ENCODE results near the gene EGFR.

The EGFR gene

DNA sequence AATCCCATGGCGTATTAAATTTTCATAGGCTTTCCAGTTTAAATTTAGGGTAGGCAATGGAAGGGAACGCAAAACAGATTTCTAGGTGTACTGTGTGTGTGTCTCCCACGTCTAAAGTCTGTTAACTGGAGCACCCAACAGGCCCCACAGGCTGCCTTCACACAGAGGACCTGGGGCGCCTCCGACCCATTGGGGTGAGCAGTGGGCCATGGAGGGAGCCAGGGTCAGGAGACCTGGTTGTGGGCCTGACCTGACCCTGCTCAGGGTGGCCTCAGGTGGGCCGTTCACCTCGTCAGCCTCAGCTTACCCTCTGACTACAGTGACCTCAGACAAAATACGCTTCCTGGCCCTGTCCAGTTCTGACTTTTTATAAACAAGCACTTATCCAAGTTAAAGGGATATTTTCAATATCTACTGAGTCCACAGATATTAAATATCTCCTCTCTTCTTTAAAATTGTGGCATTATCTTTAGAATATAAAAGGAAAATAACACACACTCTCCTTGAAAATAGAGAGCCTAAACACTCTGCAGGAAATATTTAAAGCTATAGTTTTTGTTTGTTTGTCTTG, 159.6 kb downstream of the EGFR start:
- no peak for DNase-seq

DNA sequence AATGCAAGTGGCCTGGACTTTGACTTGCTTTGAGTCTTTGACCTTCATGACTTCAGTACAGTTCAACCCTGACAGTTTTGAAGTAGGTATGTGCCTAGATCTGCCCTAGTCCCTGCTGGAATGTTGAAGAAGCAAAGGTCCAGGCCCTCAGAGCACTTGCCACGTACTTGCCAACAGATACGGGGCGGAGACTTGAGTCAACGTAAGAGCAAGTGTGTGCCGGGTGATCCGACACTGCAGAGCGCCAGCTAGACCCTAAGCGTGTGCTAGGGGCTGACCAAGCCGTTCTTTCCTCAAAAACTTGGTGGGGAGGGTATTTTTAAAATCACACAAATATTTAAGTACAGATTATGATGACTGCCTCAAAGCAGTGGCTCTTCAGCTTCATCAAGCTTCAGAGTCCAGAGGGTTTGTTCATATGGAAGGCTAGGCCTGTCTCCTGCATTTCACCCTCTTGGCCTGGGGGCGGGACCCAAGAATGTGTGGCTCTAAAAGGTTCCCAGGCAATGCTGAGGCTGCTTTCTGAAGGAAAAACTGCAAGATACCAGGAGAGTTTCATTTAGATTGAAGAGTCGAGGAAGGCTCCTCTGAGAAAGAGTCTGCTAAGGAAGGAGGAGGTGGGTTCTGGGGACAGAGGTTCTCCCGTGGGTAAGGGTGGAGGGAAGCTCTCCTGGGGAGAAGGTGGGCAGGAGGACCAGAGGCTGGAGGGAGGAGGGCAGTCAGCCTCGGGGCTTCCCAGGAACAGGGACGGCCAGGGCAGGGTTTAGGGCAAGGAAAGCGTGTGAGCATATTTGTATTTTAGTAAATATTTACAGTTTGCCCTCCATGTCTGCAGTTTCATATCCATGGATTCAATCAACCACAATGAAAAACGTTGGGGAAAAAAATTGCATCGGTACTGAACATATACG, 160.3 kb downstream of the EGFR start:
- DNase-seq, result no peak

DNA sequence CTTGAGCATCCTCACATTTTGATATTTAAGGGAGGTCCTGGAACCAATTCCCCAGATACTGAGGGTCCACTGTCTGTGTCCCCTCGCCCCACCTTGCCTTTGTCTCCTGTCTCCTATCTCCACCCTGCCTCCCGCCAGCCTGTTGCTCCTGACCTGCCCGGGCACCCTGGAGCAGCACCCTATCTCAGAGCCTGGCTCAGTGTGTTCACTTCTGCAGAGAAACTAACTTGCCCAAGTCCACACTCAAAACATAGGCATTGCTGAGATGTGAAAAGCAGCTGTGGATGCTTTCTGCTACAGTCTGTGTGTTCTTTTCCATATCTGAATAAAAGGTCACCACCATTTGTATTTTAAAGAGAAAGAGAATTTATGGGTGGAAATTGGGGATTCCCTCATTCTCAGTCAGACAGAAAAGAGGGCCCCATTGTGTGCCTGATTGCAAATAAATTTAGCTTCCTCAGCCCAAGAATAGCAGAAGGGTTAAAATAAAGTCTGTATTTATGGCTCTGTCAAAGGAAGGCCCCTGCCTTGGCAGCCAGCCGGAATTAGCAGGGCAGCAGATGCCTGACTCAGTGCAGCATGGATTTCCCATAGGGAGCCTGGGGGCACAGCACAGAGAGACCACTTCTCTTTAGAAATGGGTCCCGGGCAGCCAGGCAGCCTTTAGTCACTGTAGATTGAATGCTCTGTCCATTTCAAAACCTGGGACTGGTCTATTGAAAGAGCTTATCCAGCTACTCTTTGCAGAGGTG, 161.3 kb downstream of the EGFR start:
- no peak for DNase-seq

DNA sequence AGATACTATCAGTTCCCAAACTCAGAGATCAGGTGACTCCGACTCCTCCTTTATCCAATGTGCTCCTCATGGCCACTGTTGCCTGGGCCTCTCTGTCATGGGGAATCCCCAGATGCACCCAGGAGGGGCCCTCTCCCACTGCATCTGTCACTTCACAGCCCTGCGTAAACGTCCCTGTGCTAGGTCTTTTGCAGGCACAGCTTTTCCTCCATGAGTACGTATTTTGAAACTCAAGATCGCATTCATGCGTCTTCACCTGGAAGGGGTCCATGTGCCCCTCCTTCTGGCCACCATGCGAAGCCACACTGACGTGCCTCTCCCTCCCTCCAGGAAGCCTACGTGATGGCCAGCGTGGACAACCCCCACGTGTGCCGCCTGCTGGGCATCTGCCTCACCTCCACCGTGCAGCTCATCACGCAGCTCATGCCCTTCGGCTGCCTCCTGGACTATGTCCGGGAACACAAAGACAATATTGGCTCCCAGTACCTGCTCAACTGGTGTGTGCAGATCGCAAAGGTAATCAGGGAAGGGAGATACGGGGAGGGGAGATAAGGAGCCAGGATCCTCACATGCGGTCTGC, 162.2 kb downstream of the EGFR start:
- DNase-seq, result no peak

DNA sequence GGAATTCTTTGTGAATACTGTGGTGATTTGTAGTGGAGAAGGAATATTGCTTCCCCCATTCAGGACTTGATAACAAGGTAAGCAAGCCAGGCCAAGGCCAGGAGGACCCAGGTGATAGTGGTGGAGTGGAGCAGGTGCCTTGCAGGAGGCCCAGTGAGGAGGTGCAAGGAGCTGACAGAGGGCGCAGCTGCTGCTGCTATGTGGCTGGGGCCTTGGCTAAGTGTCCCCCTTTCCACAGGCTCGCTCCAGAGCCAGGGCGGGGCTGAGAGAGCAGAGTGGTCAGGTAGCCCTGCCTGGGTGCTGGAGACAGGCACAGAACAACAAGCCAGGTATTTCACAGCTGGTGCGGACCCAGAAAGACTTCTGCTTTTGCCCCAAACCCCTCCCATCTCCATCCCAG, 162.9 kb downstream of the EGFR start:
- DNase-seq, result no peak

DNA sequence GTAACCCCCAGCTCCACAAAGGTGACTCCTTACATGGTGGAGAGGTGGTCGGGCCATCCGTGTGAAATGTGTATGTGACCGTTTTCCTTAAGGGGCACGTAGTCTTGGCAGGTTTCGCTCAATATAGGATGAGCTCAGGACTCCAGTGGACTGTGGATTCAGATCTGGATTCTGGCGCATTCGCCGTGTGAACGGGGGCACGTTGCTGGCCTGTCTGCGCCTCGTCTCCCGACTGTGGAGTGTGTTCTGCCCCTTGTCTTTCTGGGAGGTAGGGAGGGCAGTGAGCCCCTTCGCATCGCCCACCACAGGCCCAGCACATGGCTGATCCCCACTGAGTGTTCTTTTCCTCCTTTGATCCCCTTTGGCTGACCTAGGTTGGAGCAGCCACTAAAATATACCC, 165.1 kb downstream of the EGFR start:
- DNase-seq, result no peak

DNA sequence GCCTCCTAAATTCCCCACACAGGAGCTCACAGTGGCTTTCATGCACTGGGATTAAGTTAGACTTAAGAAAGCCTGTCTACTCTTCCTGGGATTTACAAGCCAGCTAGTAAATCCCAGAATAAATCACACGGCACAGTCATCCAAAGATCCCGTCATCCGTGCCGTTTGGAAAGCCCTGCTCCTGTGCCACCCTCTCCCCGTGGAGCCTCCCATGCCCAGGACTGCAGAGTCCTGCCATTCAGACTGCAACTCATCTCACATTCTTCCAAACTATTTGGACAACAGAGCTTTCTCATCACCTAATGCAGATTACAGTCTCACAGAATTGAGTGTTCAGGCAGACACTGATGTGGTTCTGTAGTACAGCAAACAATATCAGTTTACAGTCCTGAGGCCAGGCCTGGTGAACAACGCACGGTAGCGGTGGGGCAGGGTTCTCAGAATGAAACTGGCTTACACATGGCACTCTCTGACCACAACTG, 166.5 kb downstream of the EGFR start:
- no peak for DNase-seq

DNA sequence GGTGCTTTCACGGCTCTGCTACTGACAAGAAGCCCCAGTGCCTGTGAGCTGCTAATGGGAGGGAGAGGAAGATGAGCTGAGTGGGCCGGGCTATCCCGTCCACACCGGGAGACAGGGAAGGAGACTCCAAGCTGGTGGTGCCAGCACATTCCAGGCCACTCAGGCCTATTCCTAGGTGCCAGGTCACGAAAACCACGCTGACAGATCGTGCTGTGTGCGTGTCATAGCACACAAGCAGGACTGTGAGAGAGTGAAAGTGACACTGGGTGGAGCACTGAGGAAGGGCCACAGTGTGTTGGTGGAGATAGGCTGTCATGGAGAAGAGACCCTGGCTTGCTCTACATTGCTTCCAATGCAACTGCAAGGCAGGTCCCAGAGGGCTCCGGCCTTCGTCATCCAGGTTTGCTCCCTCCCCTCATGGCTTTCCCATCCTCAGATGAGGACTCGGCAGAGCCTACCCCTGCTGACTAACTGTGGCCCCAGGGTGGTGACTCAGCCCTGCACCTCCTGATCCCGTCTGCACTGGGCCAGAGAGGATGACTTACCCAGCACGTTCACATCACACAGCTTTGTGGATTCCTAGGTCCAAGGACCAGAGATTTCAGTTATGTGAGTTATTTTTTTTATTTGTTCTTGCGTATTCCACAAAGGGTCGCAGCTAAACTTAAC, 167.3 kb downstream of the EGFR start:
- DNase-seq, result no peak

DNA sequence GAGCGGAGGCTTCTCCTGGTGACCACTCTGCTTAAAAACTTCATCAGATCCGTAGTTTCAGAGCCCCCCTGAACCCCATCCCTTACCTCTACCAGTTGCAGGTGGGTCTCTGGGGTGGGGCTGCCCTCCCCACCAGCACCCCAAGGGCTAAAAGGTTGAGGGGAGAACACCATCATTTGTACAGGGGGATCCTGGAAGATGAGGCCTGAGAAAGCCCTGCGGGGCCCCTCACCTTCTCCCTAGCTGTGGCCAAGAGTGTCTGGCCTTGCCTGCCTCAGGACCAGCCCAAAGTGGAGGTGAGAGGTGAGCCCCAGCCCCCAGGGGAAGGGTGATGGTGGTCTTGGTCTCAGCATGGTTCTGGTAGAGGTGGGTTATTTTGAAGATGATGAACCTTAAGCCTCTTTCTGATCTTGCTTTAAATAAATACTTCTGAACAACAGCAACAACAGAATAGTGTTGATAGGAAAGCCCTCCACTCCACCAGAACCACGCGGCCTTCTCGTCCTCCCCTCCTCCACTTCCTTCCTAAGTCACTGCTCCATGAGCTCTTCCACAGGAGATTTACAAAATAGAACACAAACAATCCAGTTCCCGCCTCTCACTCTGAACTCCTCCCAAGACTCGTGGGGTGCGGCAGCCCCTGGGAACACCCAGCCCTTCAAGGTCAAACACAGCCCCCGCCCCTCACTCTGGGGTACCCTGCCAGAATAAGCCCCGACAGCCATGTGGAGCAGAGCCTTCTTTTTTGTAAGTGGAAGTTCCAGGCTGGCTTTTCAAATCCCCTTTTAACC, 169.1 kb downstream of the EGFR start:
- DNase-seq, result no peak

DNA sequence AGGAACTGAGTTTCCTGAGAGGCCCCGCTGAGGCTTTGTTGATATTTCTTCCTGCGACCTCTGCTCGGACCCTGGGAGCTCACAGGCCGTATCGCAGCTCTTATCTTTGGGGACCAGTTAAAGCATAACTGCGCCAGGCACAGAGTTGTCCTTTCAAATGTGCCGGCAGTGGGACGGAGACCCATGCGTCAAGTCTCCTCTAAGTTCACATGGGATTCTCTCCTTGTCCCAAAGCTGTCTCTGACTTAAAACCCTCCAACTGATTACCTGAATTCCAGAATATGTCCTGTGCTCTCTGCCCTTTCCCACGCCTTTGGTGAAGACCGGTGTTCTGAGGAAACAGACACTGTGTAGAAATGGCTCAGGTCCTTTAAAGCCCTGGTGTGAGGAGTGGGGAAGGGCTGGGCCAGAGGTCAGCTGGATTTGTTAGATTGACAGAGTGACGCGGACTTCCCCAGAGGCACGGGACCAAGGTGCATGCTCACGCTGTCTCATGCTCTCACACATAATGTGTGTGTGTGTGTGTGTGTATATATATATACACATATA, 169.8 kb downstream of the EGFR start:
- DNase-seq, result no peak

DNA sequence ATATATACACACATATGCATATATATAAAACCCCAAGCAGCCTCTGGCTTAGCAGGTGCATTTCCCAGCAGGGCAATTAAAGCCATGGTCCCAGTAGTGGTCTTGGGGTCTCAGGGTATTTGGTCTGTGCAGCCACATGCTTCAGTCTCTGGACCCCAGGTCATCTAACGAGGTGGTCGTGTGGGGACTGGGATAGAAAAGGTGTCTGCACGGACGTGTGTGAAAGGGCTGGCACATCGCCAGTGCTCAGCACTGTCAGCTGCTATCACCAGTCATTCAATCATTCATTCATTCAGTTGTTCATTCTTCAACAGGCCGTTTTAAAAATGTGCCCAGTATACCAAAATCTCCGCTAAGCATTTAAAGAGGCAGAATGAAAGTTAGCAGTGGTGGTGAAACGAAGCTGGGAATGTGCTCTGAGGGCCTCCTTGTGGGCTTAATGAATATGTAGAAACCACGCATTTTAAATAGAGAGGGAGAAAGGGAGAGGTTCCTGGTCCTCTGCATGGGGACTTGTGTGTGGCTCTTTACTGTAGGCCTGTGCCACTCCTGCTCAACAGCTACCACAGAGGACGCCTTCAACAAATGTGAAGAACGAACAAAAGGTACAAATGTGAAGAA, 170.4 kb downstream of the EGFR start:
- DNase-seq, result no peak

DNA sequence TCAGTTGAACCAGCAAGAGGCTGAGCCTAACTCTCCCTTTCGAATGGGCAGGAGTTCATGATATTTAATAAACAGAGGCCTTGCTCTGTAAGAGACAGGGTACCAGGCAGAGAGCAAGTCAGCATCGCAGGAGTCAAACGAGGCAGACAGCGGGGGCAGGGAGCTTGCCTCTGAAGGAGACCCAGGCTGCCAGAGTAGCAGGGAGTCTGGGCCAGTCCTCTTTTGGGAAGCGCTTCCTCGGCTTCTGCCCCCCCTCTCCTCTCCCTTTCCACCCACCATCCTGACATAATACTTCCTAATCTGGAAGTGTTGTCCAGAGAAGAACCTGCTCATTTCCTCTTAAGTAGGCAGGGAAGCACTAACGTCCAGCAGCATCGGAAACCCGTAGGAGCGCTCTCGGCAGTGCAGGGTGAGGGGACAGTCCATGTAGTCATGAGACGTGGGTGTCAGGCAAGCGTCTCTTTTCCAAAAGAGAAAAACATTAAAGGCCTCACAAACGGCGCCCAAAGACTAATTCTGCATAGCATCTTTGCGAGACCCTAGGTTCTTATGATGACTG, 171.1 kb downstream of the EGFR start:
- no peak for DNase-seq

DNA sequence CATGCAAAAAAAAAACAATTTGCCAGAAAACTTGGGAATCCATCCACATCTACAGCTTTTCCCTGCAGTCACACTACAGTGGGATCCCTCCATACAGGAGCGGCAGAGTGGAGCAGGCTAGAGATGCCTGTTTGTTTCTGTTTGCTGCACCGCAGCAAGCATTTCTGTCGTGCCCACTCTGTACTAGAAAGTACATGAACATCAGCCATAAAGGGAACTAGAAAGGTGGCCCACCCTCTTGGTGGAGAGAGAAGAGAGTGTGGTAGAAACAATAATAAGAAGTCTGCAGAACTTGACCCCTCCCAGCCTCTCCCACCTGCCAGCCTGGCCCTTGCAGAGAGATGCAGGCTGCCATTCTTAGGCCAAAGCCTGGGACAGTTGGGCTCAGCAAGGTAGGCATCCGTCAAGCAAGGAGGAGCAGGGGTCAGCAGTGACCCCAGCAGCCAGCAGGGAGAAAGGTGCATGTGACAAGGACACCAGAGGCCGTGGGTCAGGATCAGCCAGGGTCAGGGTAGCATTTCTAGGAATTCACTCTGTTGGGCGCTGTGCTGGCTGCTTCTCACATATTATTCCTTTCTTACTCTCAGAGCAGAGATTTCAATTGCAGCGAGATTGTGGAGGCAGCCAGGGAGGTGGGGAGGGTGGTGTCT, 171.8 kb downstream of the EGFR start:
- DNase-seq, result no peak

DNA sequence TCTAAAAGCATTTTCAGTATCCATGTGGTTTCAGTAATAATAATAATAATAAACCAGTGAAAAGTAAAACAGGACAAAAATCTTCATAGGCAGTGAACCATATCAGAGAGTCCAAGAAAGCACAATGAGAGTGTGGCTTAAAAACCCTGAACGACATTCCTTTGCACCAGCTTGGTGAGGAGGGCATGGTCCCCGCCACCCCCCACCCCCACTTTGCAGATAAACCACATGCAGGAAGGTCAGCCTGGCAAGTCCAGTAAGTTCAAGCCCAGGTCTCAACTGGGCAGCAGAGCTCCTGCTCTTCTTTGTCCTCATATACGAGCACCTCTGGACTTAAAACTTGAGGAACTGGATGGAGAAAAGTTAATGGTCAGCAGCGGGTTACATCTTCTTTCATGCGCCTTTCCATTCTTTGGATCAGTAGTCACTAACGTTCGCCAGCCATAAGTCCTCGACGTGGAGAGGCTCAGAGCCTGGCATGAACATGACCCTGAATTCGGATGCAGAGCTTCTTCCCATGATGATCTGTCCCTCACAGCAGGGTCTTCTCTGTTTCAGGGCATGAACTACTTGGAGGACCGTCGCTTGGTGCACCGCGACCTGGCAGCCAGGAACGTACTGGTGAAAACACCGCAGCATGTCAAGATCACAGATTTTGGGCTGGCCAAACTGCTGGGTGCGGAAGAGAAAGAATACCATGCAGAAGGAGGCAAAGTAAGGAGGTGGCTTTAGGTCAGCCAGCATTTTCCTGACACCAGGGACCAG, 172.5 kb downstream of the EGFR start:
- DNase-seq, result no peak

DNA sequence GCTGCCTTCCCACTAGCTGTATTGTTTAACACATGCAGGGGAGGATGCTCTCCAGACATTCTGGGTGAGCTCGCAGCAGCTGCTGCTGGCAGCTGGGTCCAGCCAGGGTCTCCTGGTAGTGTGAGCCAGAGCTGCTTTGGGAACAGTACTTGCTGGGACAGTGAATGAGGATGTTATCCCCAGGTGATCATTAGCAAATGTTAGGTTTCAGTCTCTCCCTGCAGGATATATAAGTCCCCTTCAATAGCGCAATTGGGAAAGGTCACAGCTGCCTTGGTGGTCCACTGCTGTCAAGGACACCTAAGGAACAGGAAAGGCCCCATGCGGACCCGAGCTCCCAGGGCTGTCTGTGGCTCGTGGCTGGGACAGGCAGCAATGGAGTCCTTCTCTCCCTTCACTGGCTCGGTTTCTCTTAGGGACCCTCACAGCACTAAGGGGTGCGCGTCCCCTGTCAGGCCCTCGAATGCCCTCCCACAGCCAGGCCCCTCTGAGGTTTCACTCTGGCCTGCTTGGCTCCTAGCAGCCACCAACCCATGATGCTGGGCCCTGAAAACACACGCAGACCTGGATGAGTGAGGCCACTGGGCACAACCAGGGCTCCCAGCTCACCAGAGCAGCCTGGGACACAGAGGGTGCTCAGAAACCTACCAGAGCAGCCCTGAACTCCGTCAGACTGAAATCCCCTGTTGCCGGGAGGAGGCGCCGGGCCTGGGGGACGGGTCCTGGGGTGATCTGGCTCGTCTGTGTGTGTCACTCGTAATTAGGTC, 173.3 kb downstream of the EGFR start:
- DNase-seq, result no peak

DNA sequence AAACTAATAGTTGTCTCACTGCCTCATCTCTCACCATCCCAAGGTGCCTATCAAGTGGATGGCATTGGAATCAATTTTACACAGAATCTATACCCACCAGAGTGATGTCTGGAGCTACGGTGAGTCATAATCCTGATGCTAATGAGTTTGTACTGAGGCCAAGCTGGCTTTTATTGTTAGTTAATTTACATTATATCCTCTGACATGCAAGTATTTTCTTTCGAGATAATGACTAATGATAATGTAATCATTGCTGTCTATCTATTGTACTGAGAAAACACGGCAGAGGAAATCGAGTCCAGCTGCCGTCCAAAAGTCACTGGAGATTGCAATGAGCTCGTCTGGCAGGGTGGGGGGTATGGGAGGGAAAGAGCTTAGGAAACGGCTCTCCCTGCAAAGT, 173.9 kb downstream of the EGFR start:
- no peak for DNase-seq

DNA sequence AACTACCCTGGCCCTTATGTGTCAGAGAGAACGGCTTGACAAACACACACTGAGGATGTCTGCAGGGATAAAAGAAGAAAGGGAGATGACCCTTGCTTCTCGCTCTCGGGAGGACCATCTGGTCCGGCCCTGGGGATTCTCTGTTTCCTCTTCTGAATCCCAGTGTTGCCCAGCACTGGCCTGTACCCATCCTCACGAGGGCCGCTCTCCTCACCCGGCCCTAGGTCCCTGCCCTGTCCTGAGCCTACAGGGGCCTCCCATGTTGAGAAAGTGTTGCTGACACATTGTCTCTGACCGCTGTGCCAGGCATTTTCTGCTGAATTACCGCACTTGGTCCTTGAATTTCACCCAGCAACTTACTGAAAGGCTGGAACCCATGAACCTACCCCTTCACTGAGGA, 174.4 kb downstream of the EGFR start:
- DNase-seq, result no peak

DNA sequence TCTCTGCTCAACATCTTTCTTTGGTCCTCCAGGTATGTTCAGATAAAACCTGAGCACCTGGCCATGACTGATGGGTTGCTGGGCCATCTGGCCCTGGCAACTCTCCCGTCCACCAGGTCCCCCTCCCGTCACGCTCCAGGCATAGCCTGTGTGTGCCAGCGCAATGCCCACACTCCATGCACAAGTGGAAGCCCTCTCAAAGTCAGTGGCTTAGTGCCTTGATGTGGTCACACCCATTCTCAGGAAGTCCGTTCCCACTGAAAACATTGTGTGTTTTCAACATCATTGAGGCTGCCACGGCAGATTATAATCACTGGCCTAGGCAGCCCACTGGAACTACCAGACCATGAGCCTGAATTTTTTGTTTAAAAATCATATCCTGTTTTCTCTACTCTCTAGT, 175.7 kb downstream of the EGFR start:
- no peak for DNase-seq

Data from NCI-H2107 (cell line).